CD4-positive, alpha-beta memory T cell (primary cell): ENCODE data around the gene FAM210B. TPM values are rescaled to one million over a fixed set of nuclear protein-coding genes. Genes with fewer than 3 reads are reported as not detected.

Experiments
- CTCF ChIA-PET: fragments of 350-600 bp; sonication (Branson Sonifier 250); formaldehyde crosslinking; loops from one replicate; lab custom pipeline; 2021; ENCODE audit warnings: inconsistent platforms; ENCODE audit not compliant: partially characterized antibody; lab: Charles Lee
- POLR2A ChIA-PET: fragments of 350-600 bp; sonication (Branson Sonifier 250); formaldehyde crosslinking; loops from one replicate; lab custom pipeline; 2021; ENCODE audit not compliant: partially characterized antibody; lab: Charles Lee
- DNase-seq, 5 donors: peaks; one replicate each; pipeline versions ENCODE4 v3.0.0 to v3.0.0-alpha.2; 2020 to 2022; ENCODE audit warnings: mixed read lengths in 1 of 5
- H3K27ac ChIP-seq: one replicate; pipeline ENCODE4 v1.7.0; 2013; ENCODE audit warnings: low read depth, low read length
- H3K27me3 ChIP-seq: 2 replicates; pipeline ENCODE4 v1.7.0; 2013; ENCODE audit warnings: mild to moderate bottlenecking, low read length, moderate library complexity; ENCODE audit not compliant: insufficient read depth
- H3K36me3 ChIP-seq: 2 replicates; pipeline ENCODE4 v1.7.0; 2013; ENCODE audit warnings: mild to moderate bottlenecking, low read length, moderate library complexity; ENCODE audit not compliant: insufficient read depth
- H3K4me1 ChIP-seq: 2 replicates; pipeline ENCODE4 v1.7.0; 2013; ENCODE audit warnings: mild to moderate bottlenecking, low read length, moderate library complexity; ENCODE audit not compliant: insufficient read depth
- H3K4me3 ChIP-seq, 2 donors: one replicate each; pipeline ENCODE4 v1.7.0; 2013; ENCODE audit warnings: low read length in 2 of 2, mild to moderate bottlenecking in 1 of 2
- H3K9me3 ChIP-seq, 2 donors: one replicate each; pipeline ENCODE4 v1.7.0; 2013; ENCODE audit warnings: low read length in 2 of 2, control low read depth in 1 of 2; ENCODE audit not compliant: control insufficient read depth in 1 of 2
- H3K27ac Mint-ChIP-seq, 7 donors: one replicate each; pipeline ENCODE4 v1.8.0; 2020 to 2021; ENCODE audit warnings: mixed read lengths in 7 of 7, mild to moderate bottlenecking in 6 of 7, inconsistent platforms in 3 of 7, moderate library complexity in 3 of 7
- H3K27me3 Mint-ChIP-seq, 2 donors: one replicate each; pipeline ENCODE4 v1.8.0; 2020 to 2021; ENCODE audit warnings: mixed read lengths in 2 of 2
- H3K36me3 Mint-ChIP-seq, 2 donors: one replicate each; pipeline ENCODE4 v1.8.0; 2020 to 2021; ENCODE audit warnings: mixed read lengths in 2 of 2, inconsistent platforms in 1 of 2, mild to moderate bottlenecking in 1 of 2
- H3K4me1 Mint-ChIP-seq, 4 donors: one replicate each; pipeline ENCODE4 v1.8.0; 2020 to 2021; ENCODE audit warnings: mixed read lengths in 4 of 4, mild to moderate bottlenecking in 1 of 4
- H3K4me3 Mint-ChIP-seq, 8 donors: one replicate each; pipeline ENCODE4 v1.8.0; 2020 to 2021; ENCODE audit warnings: mixed read lengths in 8 of 8, mild to moderate bottlenecking in 7 of 8, moderate library complexity in 6 of 8, inconsistent platforms in 3 of 8
- H3K9me3 Mint-ChIP-seq, 8 donors: one replicate each; pipeline ENCODE4 v1.8.0; 2020 to 2021; ENCODE audit warnings: mixed read lengths in 8 of 8, mild to moderate bottlenecking in 5 of 8, inconsistent platforms in 3 of 8, moderate library complexity in 1 of 8
- intact Hi-C: fragments of 100-400 bp; cut with micrococcal nuclease; formaldehyde crosslinking; loops from one replicate; pipeline ENCODE4 v1.15.1; 2023
- polyA plus RNA-seq, 2 donors: library from polyadenylated mRNA; unstranded; fragments of 300-500 nt; fragmentation: Illumina TruSeq; gene quantifications; one replicate each; pipeline ENCODE4 v1.2.3, GENCODE V29; 2021
- total RNA-seq, 2 experiments: library from RNA; stranded (reverse); gene quantifications; one replicate each; pipeline ENCODE4 v1.2.3, GENCODE V29; 2021

The FAM210B gene
- total and polyA plus RNA-seq, 4 experiments from 2014 or later, result 28.7 to 38.8 (median 35.3) TPM

- H3K9me3 ChIP-seq, result no peaks in the 10 kb centered on the region
- Mint-ChIP-seq H3K4me1 (peaks cover 0 to 9% (median 2%) of the 10 kb centered on the region in 4 donors), H3K4me3 (no peak overlapping the region), H3K27ac (no peak overlapping the region), H3K27me3 (peaks cover 8 to 31% of the 10 kb centered on the region in 2 donors), H3K36me3 (no peaks in the 10 kb centered on the region), H3K9me3 (no peaks in the 10 kb centered on the region)
- H3K27ac ChIP-seq, result no peak overlapping the region
- no peak for DNase-seq
- CTCF ChIA-PET, result no interaction called here
- H3K36me3 ChIP-seq, result no peaks in the 10 kb centered on the region
- intact Hi-C loops, result no loop called here
- H3K27me3 ChIP-seq, result no peaks in the 10 kb centered on the region
- H3K4me3 ChIP-seq, result no peak overlapping the region
- POLR2A ChIA-PET, result no interaction called here
- peaks cover 4% of the 10 kb centered on the region for H3K4me1 ChIP-seq
These were observed 10.0 kb upstream of the FAM210B start for GRCh38 chr20:56348746-56349145.

- Histone ChIP-seq H3K27ac (no peak overlapping the region), H3K36me3 (no peaks in the 10 kb centered on the region), H3K27me3 (no peaks in the 10 kb centered on the region), H3K4me3 (no peak overlapping the region), H3K9me3 (no peaks in the 10 kb centered on the region), H3K4me1 (no peaks in the 10 kb centered on the region)
- no peak for DNase-seq
- H3K9me3 Mint-ChIP-seq, result no peaks in the 10 kb centered on the region
- H3K27me3 Mint-ChIP-seq, result peaks cover 4 to 18% of the 10 kb centered on the region in 2 donors
- H3K4me1 Mint-ChIP-seq, result peaks cover 0 to 7% (median 0%) of the 10 kb centered on the region in 4 donors
- CTCF ChIA-PET, result no interaction called here
- POLR2A ChIA-PET, result no interaction called here
- H3K4me3 Mint-ChIP-seq, result no peak overlapping the region
- H3K27ac Mint-ChIP-seq, result no peak overlapping the region
- H3K36me3 Mint-ChIP-seq, result no peaks in the 10 kb centered on the region
- intact Hi-C loops, result loop anchor here (10.0 kb wide), 1 partner anchor 1364 kb away; the partner anchor contains the start of gene PMEPA1
These were observed 7.9 kb upstream of the FAM210B start for GRCh38 chr20:56350842-56351241.

GRCh38 chr20:56352345-56353055 lies 6.3 kb upstream of the FAM210B start:
- Histone ChIP-seq H3K9me3 (no peaks in the 10 kb centered on the region), H3K36me3 (no peaks in the 10 kb centered on the region), H3K4me1 (no peaks in the 10 kb centered on the region), H3K27ac (no peak overlapping the region), H3K27me3 (no peaks in the 10 kb centered on the region), H3K4me3 (no peak overlapping the region)
- no peak overlapping the region for H3K4me3 Mint-ChIP-seq
- intact Hi-C loops, result loop anchor here (10.0 kb wide), 1 partner anchor 1362 kb away; the partner anchor contains the start of gene PMEPA1
- no peak overlapping the region for H3K27ac Mint-ChIP-seq
- POLR2A ChIA-PET, result no interaction called here
- H3K36me3 Mint-ChIP-seq, result no peaks in the 10 kb centered on the region
- CTCF ChIA-PET, result interaction anchor here (1.5 kb wide), 1 partner anchor 9 kb away, joined by 7 read pairs; no protein-coding TSS in a partner anchor
- DNase-seq, result no peak
- peaks cover 2 to 12% of the 10 kb centered on the region in 2 donors for H3K27me3 Mint-ChIP-seq
- H3K9me3 Mint-ChIP-seq, result no peaks in the 10 kb centered on the region
- peaks cover 0 to 7% (median 0%) of the 10 kb centered on the region in 4 donors for H3K4me1 Mint-ChIP-seq

- Histone ChIP-seq H3K36me3 (no peaks in the 10 kb centered on the region), H3K9me3 (no peaks in the 10 kb centered on the region), H3K27ac (no peak overlapping the region), H3K27me3 (no peaks in the 10 kb centered on the region), H3K4me1 (no peaks in the 10 kb centered on the region), H3K4me3 (no peak overlapping the region)
- Mint-ChIP-seq H3K4me3 (no peak overlapping the region), H3K27ac (no peak overlapping the region), H3K36me3 (no peaks in the 10 kb centered on the region), H3K4me1 (peaks cover 2 to 9% (median 8%) of the 10 kb centered on the region in 4 donors), H3K27me3 (peaks cover 2 to 7% of the 10 kb centered on the region in 2 donors), H3K9me3 (no peaks in the 10 kb centered on the region)
- intact Hi-C loops, result loop anchor here (10.0 kb wide), 1 partner anchor 1361 kb away; the partner anchor contains the start of gene PMEPA1
- DNase-seq, result no peak
- ChIA-PET POLR2A (no interaction called here), CTCF (interaction anchor here (1.5 kb wide), 1 partner anchor 9 kb away, joined by 7 read pairs; no protein-coding TSS in a partner anchor)
These were observed 5.4 kb upstream of the FAM210B start for GRCh38 chr20:56353356-56353755.

- POLR2A ChIA-PET, result interaction anchor here (0.6 to 4.3 kb wide), 8 partner anchors 15 to 1040 kb away, joined by 3 to 47 read pairs (median 4); partner anchors contain the start of genes AURKA, CSTF1 and RTF2
- Mint-ChIP-seq H3K4me3 (peak overlapping the region; percentile 78 to 87 (median 83)), H3K36me3 (peaks cover 0 to 3% of the 10 kb centered on the region in 2 donors), H3K9me3 (no peaks in the 10 kb centered on the region), H3K27me3 (peaks cover 0 to 3% of the 10 kb centered on the region in 2 donors), H3K4me1 (peaks cover 10 to 36% (median 24%) of the 10 kb centered on the region in 4 donors), H3K27ac (peak overlapping the region; percentile 26 to 88 (median 66))
- intact Hi-C loops, result loop anchor here (1.0 to 10.0 kb wide), 2 partner anchors 34 to 1357 kb away; partner anchors contain the start of genes AURKA, CSTF1 and PMEPA1
- no peak overlapping the region for H3K4me3 ChIP-seq
- H3K4me1 ChIP-seq, result peaks cover 12% of the 10 kb centered on the region
- no peaks in the 10 kb centered on the region for H3K27me3 ChIP-seq
- CTCF ChIA-PET, result interaction anchor here (0.6 to 2.0 kb wide), 4 partner anchors 8 to 35 kb away, joined by 3 to 10 read pairs (median 3); partner anchors contain the start of genes AURKA and CSTF1
- no peak overlapping the region for H3K27ac ChIP-seq
- H3K36me3 ChIP-seq, result no peaks in the 10 kb centered on the region
- H3K9me3 ChIP-seq, result no peaks in the 10 kb centered on the region
- no peak for DNase-seq
These were observed 704 bp upstream of the FAM210B start for GRCh38 chr20:56358070-56358469.

- ChIA-PET POLR2A (interaction anchor here (0.9 to 4.3 kb wide), 9 partner anchors 13 to 110 kb away, joined by 3 to 47 read pairs (median 4); partner anchors contain the start of genes AURKA, CSTF1 and RTF2), CTCF (interaction anchor here (1.0 to 2.0 kb wide), 2 partner anchors 10 to 33 kb away, joined by 3 to 10 read pairs; partner anchors contain the start of genes AURKA and CSTF1)
- peak overlapping the region; percentile 49 for H3K27ac ChIP-seq
- intact Hi-C loops, result loop anchor here (10.0 kb wide), 1 partner anchor 1355 kb away; the partner anchor contains the start of gene PMEPA1
- peak overlapping the region in 6 of 7 donors; percentile 59 to 92 (median 86) for H3K27ac Mint-ChIP-seq
- peak in 3 of 5 donors; percentile 8 to 16 (median 10) for DNase-seq
- H3K4me1 ChIP-seq, result peaks cover 12% of the 10 kb centered on the region
- H3K36me3 ChIP-seq, result no peaks in the 10 kb centered on the region
- H3K27me3 ChIP-seq, result no peaks in the 10 kb centered on the region
- peak overlapping the region; percentile 52 to 81 for H3K4me3 ChIP-seq
- H3K9me3 Mint-ChIP-seq, result no peaks in the 10 kb centered on the region
- H3K4me3 Mint-ChIP-seq, result peak overlapping the region; percentile 90 to 94 (median 92)
- no peaks in the 10 kb centered on the region for H3K27me3 Mint-ChIP-seq
- H3K9me3 ChIP-seq, result no peaks in the 10 kb centered on the region
- peaks cover 10 to 37% (median 27%) of the 10 kb centered on the region in 4 donors for H3K4me1 Mint-ChIP-seq
- H3K36me3 Mint-ChIP-seq, result peaks cover 0 to 9% of the 10 kb centered on the region in 2 donors
These were observed 698 bp downstream of the FAM210B start for GRCh38 chr20:56359212-56360132.
